HEK293T (cell line): ENCODE data around the gene HTRA3.

Experiments used
- ARNT ChIP-seq: fragments of 450-650 bp; IDR thresholded peaks from 2 replicates; pipeline ENCODE4 v1.6.1; 2017; ENCODE audit warnings: mild to moderate bottlenecking
- BHLHE40 ChIP-seq: fragments of 450-650 bp; IDR thresholded peaks from 2 replicates; pipeline ENCODE4 v1.6.1; 2016; ENCODE audit warnings: mild to moderate bottlenecking, moderate library complexity, borderline replicate concordance
- ELF4 ChIP-seq: fragments of 450-650 bp; IDR thresholded peaks from 2 replicates; pipeline ENCODE4 v1.6.1; 2017; ENCODE audit warnings: antibody characterized with exemption
- FOXA1 ChIP-seq: fragments of 450-650 bp; IDR thresholded peaks from 2 replicates; pipeline ENCODE4 v1.6.1; 2016; ENCODE audit warnings: mild to moderate bottlenecking
- HDGF ChIP-seq: fragments of 450-650 bp; IDR thresholded peaks from 2 replicates; pipeline ENCODE4 v1.6.1; 2017; ENCODE audit warnings: antibody characterized with exemption, borderline replicate concordance
- L3MBTL2 ChIP-seq: fragments of 450-650 bp; conservative IDR thresholded peaks from 2 replicates; pipeline ENCODE4 v1.6.1; 2016; ENCODE audit warnings: mild to moderate bottlenecking
- PKNOX1 ChIP-seq: fragments of 450-650 bp; IDR thresholded peaks from 2 replicates; pipeline ENCODE4 v1.6.1; 2016
- SP1 ChIP-seq: fragments of 450-650 bp; IDR thresholded peaks from 2 replicates; pipeline ENCODE4 v1.6.1; 2017

- TF ChIP-seq SP1 (no peak), FOXA1 (no peak), BHLHE40 (no peak), PKNOX1 (no peak), ELF4 (no peak), HDGF (no peak), L3MBTL2 (no peak), ARNT (no peak)
Observed at GRCh38 chr4:8235686-8236085, 33.9 kb upstream of the HTRA3 start.
